HG03159 (cell line): ENCODE results near the gene PGA3.
"Not testable (repeated sequence)": the region's sequence is repeated elsewhere in the genome, so short reads cannot be mapped to it uniquely, and the experiment has no call there.

Experiments used
- ATAC-seq: cut with Tn5 transposase; IDR thresholded peaks from one replicate; pipeline ENCODE4 v1.9.1; 2021; ENCODE audit warnings: mild to moderate bottlenecking, moderate library complexity; ENCODE audit not compliant: unreplicated experiment

The PGA3 gene

DNA sequence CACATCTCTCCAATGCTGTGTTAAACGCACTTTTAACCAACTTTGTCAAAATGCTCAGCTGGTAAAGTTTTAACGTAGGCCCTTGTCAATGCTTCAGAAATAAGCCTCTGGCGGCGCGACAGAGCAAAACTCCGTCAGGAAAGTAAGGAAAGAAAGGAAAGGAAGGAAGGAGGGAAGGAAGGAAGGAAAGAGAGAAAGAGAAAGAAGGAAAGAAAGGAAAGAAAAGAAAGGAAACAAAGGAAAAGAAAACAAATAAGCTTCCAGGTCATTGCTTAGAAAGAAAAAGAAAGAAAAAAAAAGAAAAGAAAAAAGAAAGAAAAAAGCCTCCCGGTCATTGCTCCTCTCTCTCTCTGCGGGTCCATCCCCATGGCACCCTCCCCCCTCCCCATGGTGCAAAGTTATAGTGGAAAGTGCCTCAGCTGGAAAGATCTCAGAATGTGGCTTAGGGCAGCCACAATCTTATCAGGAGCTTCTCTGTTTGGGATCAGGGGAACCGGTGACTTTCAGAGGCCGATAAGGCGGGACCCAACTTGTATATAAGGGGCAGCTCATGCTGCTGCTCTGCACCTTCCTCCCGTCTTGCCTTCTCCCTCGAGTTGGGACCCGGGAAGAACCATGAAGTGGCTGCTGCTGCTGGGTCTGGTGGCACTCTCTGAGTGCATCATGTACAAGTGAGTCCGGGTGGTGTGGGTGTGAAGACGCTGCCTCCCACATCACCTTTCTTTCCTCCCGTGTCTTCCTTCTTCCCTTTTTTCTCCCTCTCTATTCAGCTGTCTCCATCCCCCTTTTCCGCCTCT lies at the start of gene PGA3:
TSS of gene PGA3 (plus strand) at position 566 of the 797 bp plus-strand sequence. CDS start at position 616, 50 bp downstream.
- ATAC-seq: not testable (repeated sequence)

- ATAC-seq: no peak
Measured at GRCh38 chr11:61153593-61154095, 49.7 kb upstream of the PGA3 start.

- no peak for ATAC-seq
Measured at GRCh38 chr11:61154528-61154927, 48.8 kb upstream of the PGA3 start.

GRCh38 chr11:61155312-61155711 lies 48.0 kb upstream of the PGA3 start:
- ATAC-seq: no peak

GRCh38 chr11:61155741-61156140 lies 47.6 kb upstream of the PGA3 start:
- no peak for ATAC-seq

GRCh38 chr11:61157743-61158142 lies 45.6 kb upstream of the PGA3 start:
- no peak for ATAC-seq

DNA sequence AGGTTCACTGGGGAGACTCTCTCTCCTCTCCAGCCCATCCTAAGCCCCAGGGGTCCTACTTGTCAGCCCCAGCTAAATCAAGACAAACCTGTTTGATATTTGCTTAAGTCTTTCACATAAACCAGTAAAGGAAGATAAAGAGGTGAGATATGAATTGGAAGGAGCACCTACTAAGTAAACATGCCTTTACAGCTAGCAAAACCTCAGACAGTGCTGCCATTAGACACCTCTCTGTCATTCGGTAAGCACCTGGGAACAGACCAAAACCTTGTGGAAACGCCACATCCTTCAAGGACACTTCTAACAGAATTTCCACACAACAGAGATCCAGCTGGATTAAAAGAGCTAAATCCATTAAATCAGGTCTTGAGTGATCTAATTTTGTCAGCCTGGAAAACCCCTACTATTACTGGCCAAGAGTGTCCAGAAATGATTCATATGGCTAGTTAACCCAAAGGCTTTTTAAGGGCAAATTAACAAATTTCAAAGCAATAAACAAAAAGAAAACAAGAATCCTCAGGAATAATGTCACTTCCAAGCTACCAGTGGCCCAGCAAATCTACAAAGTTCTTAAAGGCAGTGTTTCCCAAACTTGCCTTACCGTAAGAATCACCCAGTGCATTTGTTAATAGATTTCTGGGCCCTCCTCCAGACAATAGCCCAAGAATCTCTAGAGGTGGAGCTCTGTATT lies 44.5 kb upstream of the PGA3 start:
- ATAC-seq: no peak

DNA sequence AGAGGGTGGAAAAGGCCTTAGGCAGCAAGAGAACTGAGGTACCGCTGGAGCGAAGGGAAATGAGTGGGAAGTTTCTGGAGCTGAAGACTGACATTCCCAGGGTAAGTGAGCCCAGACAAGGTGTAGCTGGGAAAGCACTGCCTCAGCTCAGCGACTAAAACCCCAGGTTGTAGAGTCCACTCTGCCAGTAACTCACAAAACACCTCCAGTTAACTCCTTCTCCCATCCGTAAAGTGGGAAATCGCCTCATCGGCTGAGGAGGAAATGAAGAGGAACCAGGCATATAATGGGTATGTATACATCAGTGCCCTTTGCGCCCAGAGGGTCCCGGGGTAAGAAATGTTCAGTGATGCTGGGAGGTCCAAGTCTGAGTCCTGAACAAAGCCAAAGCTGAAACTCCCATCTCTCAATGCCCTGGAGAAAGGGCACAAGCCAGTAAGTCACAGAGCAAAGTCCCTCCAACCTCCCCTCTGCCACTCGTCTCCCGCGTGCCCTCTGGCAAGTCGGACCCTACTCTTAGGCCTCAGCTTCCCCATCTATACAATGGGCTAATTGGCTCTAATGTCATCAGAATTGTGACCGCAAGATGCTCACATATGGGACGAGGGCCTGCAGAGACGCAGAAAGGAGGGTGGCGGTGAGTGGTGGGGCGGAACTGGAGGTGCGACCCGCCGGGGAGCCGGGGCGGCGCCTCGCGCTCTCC lies 42.7 kb upstream of the PGA3 start:
- no peak for ATAC-seq

DNA sequence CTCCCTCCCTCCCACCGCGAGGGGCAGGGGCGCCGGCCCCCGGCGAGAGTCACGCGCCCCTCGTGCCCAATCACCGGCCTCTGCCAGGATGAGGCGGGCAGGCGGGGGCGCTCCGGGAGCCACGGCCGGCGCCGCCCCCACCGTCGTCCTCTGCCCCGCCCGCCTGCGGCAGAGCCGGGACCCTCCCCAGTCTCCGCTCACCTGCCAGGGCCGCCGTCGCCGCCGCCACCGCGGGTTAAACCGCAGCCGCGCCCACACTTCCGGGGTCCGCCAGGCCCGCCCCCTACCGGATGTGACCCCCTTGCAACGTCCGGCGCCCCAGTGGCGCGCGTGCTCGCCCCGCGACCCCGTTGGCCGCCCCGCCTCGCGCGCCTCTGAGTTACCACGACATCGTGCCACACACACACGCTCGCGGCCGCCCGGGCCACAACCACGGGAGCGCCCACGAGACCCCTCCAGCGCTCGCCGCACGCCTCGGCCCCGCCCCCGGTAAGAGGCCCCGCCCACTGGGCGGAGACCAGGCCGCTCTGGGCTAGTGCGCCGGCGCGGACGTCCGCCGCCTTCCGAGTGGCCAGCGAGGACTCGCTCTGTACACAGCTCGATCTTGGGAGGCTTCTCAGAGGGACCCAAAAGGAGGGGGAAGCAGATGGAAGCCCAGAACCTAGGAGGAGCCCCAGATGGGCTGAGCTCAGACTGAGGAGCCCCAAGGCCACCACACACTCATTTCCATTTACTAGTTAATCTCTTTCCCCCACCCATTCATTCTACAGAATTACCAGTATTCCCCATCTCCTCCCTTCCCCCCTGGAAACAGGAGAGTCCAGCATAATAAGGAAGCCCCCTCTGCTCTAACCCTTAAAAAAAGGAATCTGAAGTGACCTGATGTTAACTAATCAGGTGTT lies 41.9 kb upstream of the PGA3 start, which contains the start of gene VPS37C:
TSS of gene VPS37C (minus strand) at position 237 of the 902 bp plus-strand sequence. CDS start 22,597 bp downstream, outside the sequence.
- peak; percentile 70 for ATAC-seq

- no peak for ATAC-seq
Measured at GRCh38 chr11:61162092-61162941, 41.0 kb upstream of the PGA3 start.

GRCh38 chr11:61163021-61163420 lies 40.3 kb upstream of the PGA3 start:
- ATAC-seq: no peak

DNA sequence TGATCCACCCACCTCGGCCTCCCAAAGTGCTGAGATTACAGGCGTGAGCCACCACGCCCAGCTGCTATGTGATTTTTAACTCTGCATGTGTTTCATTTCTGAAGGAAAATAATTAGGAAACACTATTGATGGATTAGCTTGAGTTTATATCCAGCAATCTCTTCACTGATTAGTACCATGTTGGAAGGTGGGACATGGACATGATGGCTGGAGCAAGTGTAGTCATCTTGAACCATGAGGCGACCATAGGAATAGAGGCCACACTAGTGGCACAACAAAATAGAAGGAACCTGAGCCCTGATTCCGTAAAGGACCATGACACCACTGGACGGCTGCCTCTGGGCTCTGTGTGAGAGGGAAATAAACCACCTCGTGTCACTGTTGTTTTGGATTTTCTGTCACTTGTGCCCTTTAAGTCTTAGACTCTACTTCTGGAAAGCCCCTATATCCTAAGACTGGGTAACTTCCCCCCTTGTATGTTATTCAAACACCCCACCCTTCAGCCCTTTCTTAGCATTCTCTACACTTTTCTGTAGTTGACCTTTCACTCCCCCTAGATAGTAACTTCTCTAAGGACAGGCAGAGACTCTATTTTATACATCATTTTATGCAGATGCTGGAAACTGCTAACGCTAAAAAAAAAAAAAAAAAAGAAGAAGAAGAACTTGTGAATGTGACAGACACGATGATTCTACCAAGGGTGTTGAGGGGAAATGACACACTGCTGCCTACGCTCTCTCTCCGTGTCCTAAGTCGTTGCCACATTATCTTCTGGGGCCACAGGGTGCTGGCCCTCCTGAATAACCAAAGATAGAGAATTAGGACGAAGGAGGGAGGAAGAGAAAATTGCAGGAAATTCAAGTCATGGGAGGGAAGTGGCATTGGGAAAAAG lies 39.4 kb upstream of the PGA3 start:
- ATAC-seq: no peak

DNA sequence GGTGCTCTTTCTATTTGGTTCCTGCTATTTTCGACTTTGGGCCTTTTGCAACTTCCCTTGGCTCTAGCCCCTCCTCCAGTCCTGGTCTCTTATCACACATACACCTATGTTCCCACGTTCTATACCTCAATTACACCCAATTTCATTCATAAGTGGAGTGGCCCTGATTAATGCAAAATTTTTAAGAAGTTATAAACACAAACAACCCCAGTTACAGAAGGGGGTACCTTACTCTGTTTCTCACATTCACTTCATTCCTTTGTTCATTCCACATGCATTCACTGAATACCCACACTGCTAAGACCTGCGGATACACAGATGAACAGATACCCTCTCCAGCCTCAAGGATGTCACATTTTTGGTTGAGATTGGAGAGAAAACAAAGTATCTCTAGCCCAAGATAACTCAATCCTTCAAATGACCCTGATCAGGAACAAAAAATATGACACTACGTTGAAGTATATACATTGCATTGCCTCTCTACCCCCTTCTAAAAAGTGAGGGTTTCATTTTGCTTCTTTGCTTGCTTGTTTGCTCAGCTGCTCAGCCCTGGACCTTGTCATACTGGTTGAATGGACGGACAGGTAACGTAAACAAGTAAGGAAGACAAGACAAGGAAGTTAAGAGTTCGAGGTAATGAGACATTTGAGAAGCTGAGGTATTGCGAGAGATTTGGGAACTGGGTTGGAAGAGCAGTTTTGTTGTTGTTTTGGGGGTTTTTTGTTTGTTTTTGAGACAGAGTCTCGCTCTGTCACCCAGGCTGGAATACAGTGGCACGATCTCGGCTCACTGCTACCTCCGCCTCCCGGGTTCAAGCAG lies 38.5 kb upstream of the PGA3 start:
- ATAC-seq: no peak

DNA sequence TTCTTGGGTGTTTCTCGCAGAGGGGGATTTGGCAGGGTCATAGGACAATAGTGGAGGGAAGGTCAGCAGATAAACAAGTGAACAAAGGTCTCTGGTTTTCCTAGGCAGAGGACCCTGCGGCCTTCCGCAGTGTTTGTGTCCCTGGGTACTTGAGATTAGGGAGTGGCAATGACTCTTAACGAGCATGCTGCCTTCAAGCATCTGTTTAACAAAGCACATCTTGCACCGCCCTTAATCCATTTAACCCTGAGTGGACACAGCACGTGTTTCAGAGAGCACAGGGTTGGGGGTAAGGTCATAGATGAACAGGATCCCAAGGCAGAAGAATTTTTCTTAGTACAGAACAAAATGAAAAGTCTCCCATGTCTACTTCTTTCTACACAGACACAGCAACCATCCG lies 37.5 kb upstream of the PGA3 start:
- ATAC-seq: not testable (repeated sequence)

- not testable (repeated sequence) for ATAC-seq
Measured at GRCh38 chr11:61166331-61166730, 37.0 kb upstream of the PGA3 start.

GRCh38 chr11:61168042-61168688 lies 35.1 kb upstream of the PGA3 start:
- no peak for ATAC-seq

DNA sequence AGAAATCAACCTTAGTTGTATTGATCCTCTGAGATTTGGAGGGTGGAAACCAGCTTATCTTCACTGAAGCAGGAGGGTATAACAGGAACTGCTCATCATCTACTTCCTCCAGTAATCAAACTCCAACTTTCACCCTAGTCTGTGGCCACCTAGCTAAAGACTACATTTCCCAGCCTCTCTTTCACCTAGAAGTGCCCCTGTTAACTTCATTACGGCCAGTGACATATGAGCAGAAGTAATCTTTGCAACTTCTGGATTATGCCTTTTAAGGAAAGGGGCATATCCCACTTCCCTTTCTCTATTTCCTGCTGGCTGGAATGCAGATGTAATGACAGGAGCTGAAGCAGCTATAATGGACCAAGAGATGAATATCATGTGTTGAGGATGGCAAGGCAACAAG lies 34.5 kb upstream of the PGA3 start:
- no peak for ATAC-seq
